NCI-H526 treated with DMSO at 0.1 percent for 48 hours (cell line): ENCODE data around the gene TBC1D22A.
"Not testable (repeated sequence)": the region's sequence is repeated elsewhere in the genome, so short reads cannot be mapped to it uniquely, and the experiment has no call there.

ENCODE experiments used
- DNase-seq: peaks from one replicate; lab custom pipeline; 2025; lab: John Stamatoyannopoulos, UW

Gene TBC1D22A

DNA sequence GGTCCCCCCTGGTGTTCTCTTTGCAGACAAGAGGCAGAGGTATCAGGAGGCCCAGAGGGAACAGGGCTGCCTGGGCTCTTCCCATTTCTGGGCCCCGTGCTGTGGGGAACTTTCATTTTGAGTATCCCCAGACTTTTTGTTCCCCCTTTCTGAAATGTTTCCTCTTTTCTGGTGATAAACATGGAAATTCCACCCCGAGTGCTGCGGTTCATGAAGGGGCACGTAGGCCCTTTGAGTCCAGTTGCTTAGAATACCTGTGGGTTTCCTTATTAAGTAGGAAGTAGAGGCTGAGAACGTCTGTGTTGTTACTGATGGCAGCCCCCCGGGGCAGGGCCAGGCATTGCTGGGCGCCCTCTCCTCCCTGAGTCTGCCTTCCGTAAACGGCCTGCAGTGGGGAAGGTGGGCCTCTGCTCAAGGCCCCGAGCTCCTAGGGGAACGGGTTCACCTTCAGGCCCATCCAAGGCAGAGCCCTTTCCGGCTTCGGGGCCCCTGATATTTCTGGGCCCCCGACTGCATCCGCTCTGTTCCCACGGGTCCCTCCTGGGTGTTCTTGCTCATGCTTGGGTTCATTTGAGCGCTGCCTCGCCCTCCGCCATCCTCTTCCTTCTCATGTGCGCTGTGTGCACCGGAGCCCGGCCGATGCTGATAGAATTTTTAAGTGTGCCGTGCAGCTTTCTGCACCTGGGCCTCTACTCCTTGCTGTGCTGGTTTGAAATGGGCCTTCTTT is 12.0 kb downstream of the TBC1D22A start:
- no peak for DNase-seq

- no peak for DNase-seq
Observed at GRCh38 chr22:46774980-46775849, 12.8 kb downstream of the TBC1D22A start.

GRCh38 chr22:46775850-46776826 is 13.7 kb downstream of the TBC1D22A start:
- DNase-seq = no peak

- no peak for DNase-seq
Observed at GRCh38 chr22:46776876-46777608, 14.6 kb downstream of the TBC1D22A start.

DNA sequence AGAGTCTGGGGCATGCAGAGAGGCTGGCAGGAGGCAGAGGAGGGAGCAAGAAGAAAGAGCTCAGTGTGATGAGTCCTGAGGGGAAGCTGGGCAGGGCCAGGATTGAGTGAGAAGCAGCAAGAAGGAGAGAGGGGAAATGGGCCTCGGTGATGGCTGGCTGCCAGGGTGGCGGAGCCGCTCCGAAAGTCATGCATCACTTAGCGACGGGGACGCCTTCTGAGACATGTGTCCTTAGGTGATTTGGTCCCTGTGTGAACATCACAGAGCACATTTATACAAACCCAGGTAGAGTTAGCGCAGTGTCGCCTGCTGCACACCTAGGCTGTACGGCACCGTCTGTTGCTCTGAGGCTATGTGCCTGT is 15.1 kb downstream of the TBC1D22A start:
- DNase-seq = no peak

GRCh38 chr22:46779023-46779422 is 16.6 kb downstream of the TBC1D22A start:
- no peak for DNase-seq

- DNase-seq = no peak
Observed at GRCh38 chr22:46779651-46780050, 17.2 kb downstream of the TBC1D22A start.

GRCh38 chr22:46780453-46780852 is 18.0 kb downstream of the TBC1D22A start:
- no peak for DNase-seq

GRCh38 chr22:46781291-46781690 is 18.8 kb downstream of the TBC1D22A start:
- no peak for DNase-seq

DNA sequence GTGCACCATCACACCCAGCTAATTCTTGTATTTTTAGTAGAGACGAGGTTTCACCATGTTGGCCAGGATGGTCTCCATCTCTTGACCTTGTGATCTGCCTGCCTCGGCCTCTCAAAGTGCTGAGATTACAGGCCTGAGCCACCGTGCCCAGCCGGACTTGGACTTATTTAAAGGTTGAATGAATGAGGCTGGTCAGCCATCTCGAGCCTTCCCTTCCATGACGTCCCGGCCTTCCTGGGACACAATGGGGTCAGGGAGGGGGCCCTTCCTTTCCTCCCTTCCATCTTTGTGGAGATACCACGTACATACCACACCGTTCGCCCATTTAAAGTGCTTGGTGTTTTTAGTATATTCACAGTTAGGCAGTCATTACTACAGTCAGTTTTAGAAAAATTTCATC is 19.8 kb downstream of the TBC1D22A start:
- not testable (repeated sequence) for DNase-seq

DNA sequence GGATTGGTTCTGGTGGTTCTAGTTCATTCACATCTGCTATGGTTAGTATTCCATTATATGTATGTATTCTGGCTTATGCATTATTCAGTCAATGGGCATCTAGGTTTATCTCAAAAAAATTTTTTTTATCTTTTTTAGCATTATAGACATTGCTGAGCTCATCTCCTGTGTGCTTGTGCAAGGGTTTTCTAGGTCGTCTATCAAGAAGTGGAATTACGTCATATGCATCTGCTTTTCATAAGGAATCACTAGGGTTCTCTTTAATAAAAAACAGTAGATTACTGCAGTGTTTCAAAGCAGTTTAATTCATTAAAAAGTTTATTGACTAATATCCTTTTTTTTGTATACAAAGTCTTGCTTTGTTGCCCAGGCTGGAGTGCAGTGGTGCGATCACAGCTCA is 21.3 kb downstream of the TBC1D22A start:
- no peak for DNase-seq

GRCh38 chr22:46788441-46789172 is 26.2 kb downstream of the TBC1D22A start:
- DNase-seq = no peak

- DNase-seq = no peak
Observed at GRCh38 chr22:46789992-46790391, 27.5 kb downstream of the TBC1D22A start.

GRCh38 chr22:46791201-46791731 is 28.8 kb downstream of the TBC1D22A start:
- DNase-seq = no peak

DNA sequence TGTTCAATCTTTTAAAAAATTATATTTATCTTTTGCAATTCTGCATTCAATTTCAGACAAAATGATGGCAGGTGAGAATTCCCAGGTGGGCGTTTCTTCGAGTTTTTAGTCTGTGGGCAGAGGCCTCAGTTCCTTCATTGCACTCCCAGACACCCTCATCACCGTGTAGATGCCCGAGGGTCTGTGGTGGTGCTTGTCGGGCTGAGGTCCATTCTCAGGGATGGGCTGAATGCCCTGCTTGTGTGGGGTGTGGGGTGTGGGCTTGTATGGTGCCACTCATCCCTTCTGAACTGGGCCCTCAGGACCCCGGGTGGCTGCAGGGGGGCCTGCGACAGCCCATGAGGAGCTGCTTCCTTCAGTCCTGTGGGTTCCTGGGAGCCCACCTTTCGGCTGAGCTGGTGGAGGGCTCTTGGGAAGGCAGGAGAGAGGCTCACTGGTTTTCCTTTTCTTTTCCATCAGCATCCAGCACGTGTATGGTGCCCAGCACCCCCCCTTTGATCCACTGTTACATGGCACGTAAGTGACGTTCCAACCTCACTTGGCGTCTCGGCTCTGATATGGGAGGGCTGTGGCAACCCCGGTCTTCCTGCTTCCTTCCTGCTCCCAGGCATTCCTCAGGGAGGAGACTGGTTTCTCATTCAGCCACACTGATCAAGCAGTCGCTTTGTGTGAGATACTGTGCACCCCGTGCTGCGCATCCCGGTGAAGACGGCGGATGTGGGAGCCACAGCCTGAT is 29.8 kb downstream of the TBC1D22A start:
- no peak for DNase-seq

DNA sequence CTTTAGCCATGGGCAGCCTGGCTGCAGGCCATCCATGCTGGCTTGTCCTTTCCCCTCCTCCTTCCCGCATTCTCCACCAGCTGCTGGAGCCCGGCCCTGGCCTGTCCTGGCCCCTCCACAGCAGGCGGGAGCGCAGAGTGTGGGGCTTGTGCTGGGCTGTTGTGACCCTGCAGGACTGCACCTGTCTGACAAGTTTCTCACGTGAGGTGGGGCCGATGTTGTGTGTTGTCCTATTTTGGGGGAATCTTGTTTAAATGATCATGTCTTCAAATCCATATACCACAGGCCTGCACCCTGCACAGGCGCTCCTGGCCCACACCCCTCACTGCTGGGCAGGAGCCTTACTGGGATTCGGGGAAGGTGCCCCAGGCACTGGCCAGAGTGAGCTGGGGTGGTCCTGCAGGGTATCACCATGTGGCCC is 30.4 kb downstream of the TBC1D22A start:
- DNase-seq = no peak

DNA sequence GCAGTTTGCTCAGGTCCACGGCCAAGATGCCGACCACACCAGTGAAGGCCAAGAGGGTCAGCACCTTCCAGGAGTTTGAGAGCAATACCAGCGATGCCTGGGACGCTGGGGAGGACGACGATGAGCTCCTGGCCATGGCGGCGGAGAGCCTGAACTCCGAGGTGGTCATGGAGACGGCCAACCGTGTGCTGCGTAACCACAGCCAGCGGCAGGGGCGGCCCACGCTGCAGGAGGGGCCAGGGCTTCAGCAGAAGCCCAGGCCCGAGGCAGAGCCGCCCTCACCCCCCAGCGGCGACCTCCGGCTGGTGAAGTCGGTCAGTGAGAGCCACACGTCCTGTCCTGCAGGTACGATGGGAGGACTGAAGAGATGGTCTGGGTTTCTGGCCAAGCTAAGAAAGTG is 31.0 kb downstream of the TBC1D22A start:
- no peak for DNase-seq

- DNase-seq = no peak
Observed at GRCh38 chr22:46794067-46794466, 31.6 kb downstream of the TBC1D22A start.

- DNase-seq = no peak
Observed at GRCh38 chr22:46794491-46794890, 32.0 kb downstream of the TBC1D22A start.

GRCh38 chr22:46795140-46795539 is 32.7 kb downstream of the TBC1D22A start:
- no peak for DNase-seq
